Activated naive CD8-positive, alpha-beta T cell (primary cell): ENCODE data around the gene PPP1R3C.

Experiments
- H3K27ac Mint-ChIP-seq: one replicate; pipeline ENCODE4 v1.8.0; 2021; ENCODE audit warnings: mixed read lengths
- H3K27me3 Mint-ChIP-seq: one replicate; pipeline ENCODE4 v1.8.0; 2021; ENCODE audit warnings: mixed read lengths
- H3K36me3 Mint-ChIP-seq: one replicate; pipeline ENCODE4 v1.8.0; 2021; ENCODE audit warnings: mixed read lengths
- H3K4me1 Mint-ChIP-seq: one replicate; pipeline ENCODE4 v1.8.0; 2021; ENCODE audit warnings: low read depth, mixed read lengths
- H3K4me3 Mint-ChIP-seq: one replicate; pipeline ENCODE4 v1.8.0; 2021; ENCODE audit warnings: mild to moderate bottlenecking, mixed read lengths
- H3K9me3 Mint-ChIP-seq: one replicate; pipeline ENCODE4 v1.8.0; 2021; ENCODE audit warnings: low read depth, mixed read lengths

The PPP1R3C gene

GRCh38 chr10:91632671-91633550, at the start of gene PPP1R3C:
PPP1R3C (minus strand) TSS chr10:91633071; CDS start chr10:91632969, 102 bp downstream.
- H3K4me1 Mint-ChIP-seq: peaks cover 12% of the 10 kb centered on the region
- no peak within 1 kb of the TSS for H3K27ac Mint-ChIP-seq
- H3K9me3 Mint-ChIP-seq: no peaks in the 10 kb centered on the region
- peak within 1 kb of the TSS; percentile 69 for H3K4me3 Mint-ChIP-seq
- H3K36me3 Mint-ChIP-seq: no peaks in the 10 kb centered on the region
- H3K27me3 Mint-ChIP-seq: peaks cover 36% of the 10 kb centered on the region

- Mint-ChIP-seq H3K4me3 (no peak overlapping the region), H3K36me3 (no peaks in the 10 kb centered on the region), H3K9me3 (no peaks in the 10 kb centered on the region), H3K27me3 (no peaks in the 10 kb centered on the region), H3K27ac (no peak overlapping the region), H3K4me1 (no peaks in the 10 kb centered on the region)
These were observed 48.7 kb upstream of the PPP1R3C start for GRCh38 chr10:91681361-91682276.

GRCh38 chr10:91680487-91680886, 47.6 kb upstream of the PPP1R3C start:
- Mint-ChIP-seq H3K36me3 (no peaks in the 10 kb centered on the region), H3K27me3 (no peaks in the 10 kb centered on the region), H3K27ac (no peak overlapping the region), H3K9me3 (no peaks in the 10 kb centered on the region), H3K4me1 (no peaks in the 10 kb centered on the region), H3K4me3 (no peak overlapping the region)

GRCh38 chr10:91679296-91679695, 46.4 kb upstream of the PPP1R3C start:
- Mint-ChIP-seq H3K36me3 (no peaks in the 10 kb centered on the region), H3K4me1 (no peaks in the 10 kb centered on the region), H3K4me3 (no peak overlapping the region), H3K9me3 (no peaks in the 10 kb centered on the region), H3K27ac (no peak overlapping the region), H3K27me3 (no peaks in the 10 kb centered on the region)

GRCh38 chr10:91677911-91678310, 45.0 kb upstream of the PPP1R3C start:
- no peak overlapping the region for H3K4me3 Mint-ChIP-seq

GRCh38 chr10:91672021-91672608, 39.2 kb upstream of the PPP1R3C start:
- H3K36me3 Mint-ChIP-seq: no peaks in the 10 kb centered on the region
- peaks cover 6% of the 10 kb centered on the region for H3K27me3 Mint-ChIP-seq
- H3K4me3 Mint-ChIP-seq: no peak overlapping the region
- no peaks in the 10 kb centered on the region for H3K9me3 Mint-ChIP-seq
- no peaks in the 10 kb centered on the region for H3K4me1 Mint-ChIP-seq
- H3K27ac Mint-ChIP-seq: no peak overlapping the region

More at GRCh38 chr10:91677911-91678310, 45.0 kb upstream of the PPP1R3C start:
- Mint-ChIP-seq H3K4me1 (no peaks in the 10 kb centered on the region), H3K27ac (no peak overlapping the region), H3K27me3 (peaks cover 2% of the 10 kb centered on the region), H3K9me3 (no peaks in the 10 kb centered on the region), H3K36me3 (no peaks in the 10 kb centered on the region)

GRCh38 chr10:91668913-91669312, 36.0 kb upstream of the PPP1R3C start:
- peaks cover 6% of the 10 kb centered on the region for H3K27me3 Mint-ChIP-seq
- H3K9me3 Mint-ChIP-seq: no peaks in the 10 kb centered on the region
- H3K27ac Mint-ChIP-seq: no peak overlapping the region
- H3K36me3 Mint-ChIP-seq: no peaks in the 10 kb centered on the region
- H3K4me1 Mint-ChIP-seq: no peaks in the 10 kb centered on the region
- H3K4me3 Mint-ChIP-seq: no peak overlapping the region

GRCh38 chr10:91665842-91666241, 33.0 kb upstream of the PPP1R3C start:
- Mint-ChIP-seq H3K4me1 (no peaks in the 10 kb centered on the region), H3K9me3 (no peaks in the 10 kb centered on the region), H3K36me3 (no peaks in the 10 kb centered on the region), H3K4me3 (no peak overlapping the region), H3K27ac (no peak overlapping the region), H3K27me3 (peaks cover 10% of the 10 kb centered on the region)

GRCh38 chr10:91664426-91664825, 31.6 kb upstream of the PPP1R3C start:
- H3K27ac Mint-ChIP-seq: no peak overlapping the region
- no peaks in the 10 kb centered on the region for H3K4me1 Mint-ChIP-seq
- no peak overlapping the region for H3K4me3 Mint-ChIP-seq
- peaks cover 10% of the 10 kb centered on the region for H3K27me3 Mint-ChIP-seq
- H3K36me3 Mint-ChIP-seq: no peaks in the 10 kb centered on the region
- H3K9me3 Mint-ChIP-seq: no peaks in the 10 kb centered on the region

GRCh38 chr10:91662993-91663392, 30.1 kb upstream of the PPP1R3C start:
- Mint-ChIP-seq H3K4me3 (no peak overlapping the region), H3K27ac (no peak overlapping the region), H3K4me1 (no peaks in the 10 kb centered on the region), H3K9me3 (peaks cover 4% of the 10 kb centered on the region), H3K27me3 (peaks cover 11% of the 10 kb centered on the region), H3K36me3 (peaks cover 2% of the 10 kb centered on the region)

- H3K36me3 Mint-ChIP-seq: peaks cover under 1% of the 10 kb centered on the region
- no peak overlapping the region for H3K27ac Mint-ChIP-seq
- peaks cover 2% of the 10 kb centered on the region for H3K9me3 Mint-ChIP-seq
- H3K4me3 Mint-ChIP-seq: no peak overlapping the region
- H3K27me3 Mint-ChIP-seq: peaks cover 2% of the 10 kb centered on the region
- H3K4me1 Mint-ChIP-seq: no peaks in the 10 kb centered on the region
These were observed 20.5 kb upstream of the PPP1R3C start for GRCh38 chr10:91653219-91653870.

- no peaks in the 10 kb centered on the region for H3K9me3 Mint-ChIP-seq
- no peak overlapping the region for H3K4me3 Mint-ChIP-seq
- no peaks in the 10 kb centered on the region for H3K27me3 Mint-ChIP-seq
- H3K27ac Mint-ChIP-seq: no peak overlapping the region
- H3K4me1 Mint-ChIP-seq: no peaks in the 10 kb centered on the region
- no peaks in the 10 kb centered on the region for H3K36me3 Mint-ChIP-seq
These were observed 19.5 kb upstream of the PPP1R3C start for GRCh38 chr10:91652364-91652763.

GRCh38 chr10:91643700-91644099, 10.8 kb upstream of the PPP1R3C start:
- no peak overlapping the region for H3K27ac Mint-ChIP-seq
- no peak overlapping the region for H3K4me3 Mint-ChIP-seq
- no peaks in the 10 kb centered on the region for H3K4me1 Mint-ChIP-seq
- H3K27me3 Mint-ChIP-seq: peaks cover 18% of the 10 kb centered on the region
- H3K36me3 Mint-ChIP-seq: no peaks in the 10 kb centered on the region
- H3K9me3 Mint-ChIP-seq: no peaks in the 10 kb centered on the region

- Mint-ChIP-seq H3K9me3 (no peaks in the 10 kb centered on the region), H3K4me3 (no peak overlapping the region), H3K4me1 (no peaks in the 10 kb centered on the region), H3K27ac (no peak overlapping the region), H3K27me3 (peaks cover 18% of the 10 kb centered on the region), H3K36me3 (no peaks in the 10 kb centered on the region)
These were observed 10.2 kb upstream of the PPP1R3C start for GRCh38 chr10:91642831-91643692.
